ENCODE results near the gene NDUFA11.

The NDUFA11 gene

GRCh38 chr19:5894704-5895349 lies 8.8 kb downstream of the NDUFA11 start:
- Histone ChIP-seq H3K27ac (peak overlapping the region in 1 of 2 donors; percentile 54), H3K4me3 (no peak overlapping the region)
- TF ChIP-seq CTCF (IDR thresholded peaks at IDR 0.05): no peak
- no peak for DNase-seq (ENCODE audit: low spot score)

GRCh38 chr19:5893907-5894703 lies 9.5 kb downstream of the NDUFA11 start:
- H3K4me3 ChIP-seq: peak overlapping the region; percentile 7
- no peak for DNase-seq (ENCODE audit: low spot score)
- H3K27ac ChIP-seq: peak overlapping the region in 1 of 2 donors; percentile 54
- no peak for TF ChIP-seq CTCF (IDR thresholded peaks at IDR 0.05)

GRCh38 chr19:5893296-5893903 lies 10.2 kb downstream of the NDUFA11 start:
- Histone ChIP-seq H3K27ac (peak overlapping the region in 1 of 2 donors; percentile 54), H3K4me3 (no peak overlapping the region)
- no peak for TF ChIP-seq CTCF (IDR thresholded peaks at IDR 0.05)
- DNase-seq (ENCODE audit: low spot score): no peak

- no peak overlapping the region for H3K4me3 ChIP-seq
- DNase-seq (ENCODE audit: low spot score): no peak
- TF ChIP-seq CTCF (IDR thresholded peaks at IDR 0.05): no peak
- no peak overlapping the region for H3K27ac ChIP-seq
Observed at GRCh38 chr19:5892772-5893275, 10.8 kb downstream of the NDUFA11 start.

GRCh38 chr19:5891938-5892771 lies 11.4 kb downstream of the NDUFA11 start:
- Histone ChIP-seq H3K4me3 (no peak overlapping the region), H3K27ac (no peak overlapping the region)
- no peak for DNase-seq (ENCODE audit: low spot score)
- TF ChIP-seq CTCF (IDR thresholded peaks at IDR 0.05): no peak

- no peak for DNase-seq (ENCODE audit: low spot score)
- no peak overlapping the region for H3K27ac ChIP-seq
- H3K4me3 ChIP-seq: no peak overlapping the region
- TF ChIP-seq CTCF (IDR thresholded peaks at IDR 0.05): no peak
Observed at GRCh38 chr19:5891572-5891937, 12.0 kb downstream of the NDUFA11 start.

Measured in coronary artery (tissue), 2 donors.